Body of pancreas (tissue), 4 donors: Measurements from ENCODE around the gene RAPH1. TPM values are rescaled to one million over a fixed set of nuclear protein-coding genes. Genes with fewer than 3 reads are reported as not detected.

ENCODE experiments used
- ATAC-seq: fragments of 150-250 bp; one replicate; pipeline ENCODE4 v1.9.1; 2016
- DNase-seq, 4 donors: peaks; one replicate each; pipeline ENCODE4 v3.0.0-alpha.2; 2019
- H3K27ac ChIP-seq, 4 donors: fragments of 200-600 bp; sonication (generic); 1 replicate in 3 of 4; 2 replicates in 1 of 4; pipeline versions ENCODE4 v1.5.1 to v1.6.1; 2016 to 2019; ENCODE audit warnings: mild to moderate bottlenecking in 1 of 4, mixed read lengths in 1 of 4, moderate library complexity in 1 of 4
- H3K27me3 ChIP-seq, 2 donors: fragments of 200-600 bp; sonication (generic); one replicate each; pipeline ENCODE4 v1.6.0; 2016; ENCODE audit warnings: mild to moderate bottlenecking in 1 of 2
- H3K36me3 ChIP-seq, 2 donors: fragments of 200-600 bp; sonication (generic); replicated peaks in 1 of 2; 2 replicates each; pipeline ENCODE4 v1.5.1; 2016; ENCODE audit warnings: low read depth in 2 of 2; ENCODE audit not compliant: insufficient read depth in 1 of 2
- H3K4me1 ChIP-seq: fragments of 200-600 bp; sonication (generic); one replicate; pipeline ENCODE4 v1.6.0; 2016
- H3K4me3 ChIP-seq, 2 donors: fragments of 200-600 bp; sonication (generic); 1 replicate in 1 of 2; 2 replicates in 1 of 2; pipeline ENCODE4 v1.5.1; 2016 to 2019
- H3K9me3 ChIP-seq, 3 donors: fragments of 200-600 bp; sonication (generic); 1 replicate in 2 of 3; 2 replicates in 1 of 3; pipeline ENCODE4 v1.5.1; 2016
- POLR2A ChIP-seq, 3 donors: fragments of 450-650 bp; IDR thresholded peaks; one replicate each; pipeline ENCODE4 v1.6.1; 2016; ENCODE audit warnings: antibody characterized with exemption in 3 of 3, mild to moderate bottlenecking in 2 of 3
- whole genome bisulfite sequencing, 2 donors: methylation state at CpG; one replicate each; pipeline ENCODE4 v1.1.5; 2017; 5-methylcytosine and 5-hydroxymethylcytosine counted together
- intact Hi-C: fragments of 100-400 bp; cut with DNase I; formaldehyde crosslinking; loops from one replicate; pipeline ENCODE4 v1.15.1; 2023
- total RNA-seq, 2 donors: library from RNA; depleted of rRNA; stranded (reverse); fragments of >200 nt; gene quantifications; one replicate each; pipeline ENCODE4 v1.1.0, GENCODE V29; 2016
- TF ChIP-seq, protein P1 (sequence below), 7 experiments: fragments of 450-650 bp in 4 of 7; fragments of 200-600 bp in 3 of 7; sonication (generic) in 3 of 7; IDR thresholded peaks; one replicate each; pipeline ENCODE4 v1.5.1; 2016 to 2019; ENCODE audit warnings: antibody characterized with exemption in 7 of 7

RAPH1 gene
- total RNA-seq, 2 donors from 2014 or later: 11.9 TPM

DNA sequence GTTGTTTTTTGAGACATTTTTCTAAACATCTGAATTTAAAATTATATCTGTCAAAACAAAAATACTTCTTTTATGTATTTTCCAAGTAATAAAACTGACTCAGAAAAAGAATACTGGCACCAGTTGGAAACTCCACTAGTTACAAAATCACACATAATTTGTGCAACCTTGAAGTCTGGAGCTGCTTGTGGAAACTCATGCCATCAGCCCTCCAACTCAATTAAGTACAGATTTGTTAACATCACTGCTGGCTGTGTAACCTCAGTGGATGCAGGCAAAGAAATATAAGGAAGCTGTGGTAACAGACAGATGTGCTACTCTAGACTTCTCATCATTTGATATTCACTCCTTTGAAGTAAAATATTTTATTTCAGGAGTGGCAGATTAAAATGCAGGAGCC, 30.0 kb upstream of the RAPH1 start:
- no peak for ATAC-seq
- no peak for TF ChIP-seq POLR2A (IDR thresholded peaks at IDR 0.05)
- TF ChIP-seq, protein P1, sequence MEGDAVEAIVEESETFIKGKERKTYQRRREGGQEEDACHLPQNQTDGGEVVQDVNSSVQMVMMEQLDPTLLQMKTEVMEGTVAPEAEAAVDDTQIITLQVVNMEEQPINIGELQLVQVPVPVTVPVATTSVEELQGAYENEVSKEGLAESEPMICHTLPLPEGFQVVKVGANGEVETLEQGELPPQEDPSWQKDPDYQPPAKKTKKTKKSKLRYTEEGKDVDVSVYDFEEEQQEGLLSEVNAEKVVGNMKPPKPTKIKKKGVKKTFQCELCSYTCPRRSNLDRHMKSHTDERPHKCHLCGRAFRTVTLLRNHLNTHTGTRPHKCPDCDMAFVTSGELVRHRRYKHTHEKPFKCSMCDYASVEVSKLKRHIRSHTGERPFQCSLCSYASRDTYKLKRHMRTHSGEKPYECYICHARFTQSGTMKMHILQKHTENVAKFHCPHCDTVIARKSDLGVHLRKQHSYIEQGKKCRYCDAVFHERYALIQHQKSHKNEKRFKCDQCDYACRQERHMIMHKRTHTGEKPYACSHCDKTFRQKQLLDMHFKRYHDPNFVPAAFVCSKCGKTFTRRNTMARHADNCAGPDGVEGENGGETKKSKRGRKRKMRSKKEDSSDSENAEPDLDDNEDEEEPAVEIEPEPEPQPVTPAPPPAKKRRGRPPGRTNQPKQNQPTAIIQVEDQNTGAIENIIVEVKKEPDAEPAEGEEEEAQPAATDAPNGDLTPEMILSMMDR (IDR thresholded peaks at IDR 0.05): no peak
- intact Hi-C loops: no loop called here
- no peak overlapping the region for H3K27ac ChIP-seq
- no peaks in the 10 kb centered on the region for H3K27me3 ChIP-seq
- no peaks in the 10 kb centered on the region for H3K4me1 ChIP-seq
- no peak for DNase-seq
- no peaks in the 10 kb centered on the region for H3K36me3 ChIP-seq
- H3K9me3 ChIP-seq: no peaks in the 10 kb centered on the region
- H3K4me3 ChIP-seq: no peak overlapping the region

DNA sequence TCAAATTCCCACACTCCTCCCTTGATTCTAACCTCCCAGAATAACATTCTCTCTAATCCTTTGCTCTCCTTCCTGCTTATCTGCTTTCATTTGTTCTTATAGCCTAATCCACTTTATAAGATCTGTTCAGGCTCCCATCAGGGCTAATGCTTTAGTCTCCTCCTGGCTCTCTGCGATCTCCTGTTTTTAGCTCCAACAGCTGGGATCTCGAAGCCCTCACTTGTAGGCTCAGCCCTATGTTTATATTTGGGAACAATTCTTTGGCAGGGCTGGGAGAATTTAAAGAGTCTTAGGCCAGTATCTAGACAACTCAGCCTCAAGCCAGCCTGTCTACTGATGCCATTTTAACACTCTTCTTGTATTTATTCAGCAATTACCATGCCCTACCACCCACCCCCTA, 27.2 kb upstream of the RAPH1 start:
- TF ChIP-seq, protein P1 (IDR thresholded peaks at IDR 0.05): no peak
- no peak for TF ChIP-seq POLR2A (IDR thresholded peaks at IDR 0.05)
- no peak overlapping the region for H3K4me3 ChIP-seq
- intact Hi-C loops: no loop called here
- H3K9me3 ChIP-seq: no peaks in the 10 kb centered on the region
- no peak overlapping the region for H3K27ac ChIP-seq
- DNase-seq (no peak), ATAC-seq (no peak)
- no peaks in the 10 kb centered on the region for H3K36me3 ChIP-seq
- 88 to 91% methylated on average over 2 of the region's 2 CpGs for WGBS, 2 donors
- no peaks in the 10 kb centered on the region for H3K4me1 ChIP-seq
- no peaks in the 10 kb centered on the region for H3K27me3 ChIP-seq

DNA sequence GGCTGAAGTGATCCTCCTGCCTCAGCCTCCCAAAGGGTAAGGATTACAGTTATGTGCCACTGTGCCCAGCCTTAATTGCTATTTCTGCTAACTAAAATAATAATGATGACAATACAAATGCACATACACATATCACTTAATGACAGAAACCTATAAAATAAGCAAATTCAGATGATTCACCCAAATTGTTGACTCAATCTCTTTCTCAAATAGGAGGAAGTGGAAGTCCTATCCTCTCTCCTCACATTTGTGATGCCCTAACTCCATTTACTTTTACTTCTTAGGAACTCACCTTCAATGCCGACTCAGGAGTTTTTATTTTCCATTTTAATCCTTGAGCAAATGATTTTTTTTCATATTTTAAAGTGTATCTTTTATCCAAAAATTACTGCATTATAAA, 24.5 kb upstream of the RAPH1 start:
- TF ChIP-seq POLR2A (IDR thresholded peaks at IDR 0.05): no peak
- TF ChIP-seq, protein P1 (IDR thresholded peaks at IDR 0.05): no peak
- H3K9me3 ChIP-seq: no peaks in the 10 kb centered on the region
- DNase-seq (no peak), ATAC-seq (no peak)
- H3K4me3 ChIP-seq: no peak overlapping the region
- no peak overlapping the region for H3K27ac ChIP-seq
- WGBS, 2 donors: 39 to 91% methylated on average over 1 of the region's 1 CpG
- H3K4me1 ChIP-seq: no peaks in the 10 kb centered on the region
- intact Hi-C loops: no loop called here
- no peaks in the 10 kb centered on the region for H3K36me3 ChIP-seq
- no peaks in the 10 kb centered on the region for H3K27me3 ChIP-seq

DNA sequence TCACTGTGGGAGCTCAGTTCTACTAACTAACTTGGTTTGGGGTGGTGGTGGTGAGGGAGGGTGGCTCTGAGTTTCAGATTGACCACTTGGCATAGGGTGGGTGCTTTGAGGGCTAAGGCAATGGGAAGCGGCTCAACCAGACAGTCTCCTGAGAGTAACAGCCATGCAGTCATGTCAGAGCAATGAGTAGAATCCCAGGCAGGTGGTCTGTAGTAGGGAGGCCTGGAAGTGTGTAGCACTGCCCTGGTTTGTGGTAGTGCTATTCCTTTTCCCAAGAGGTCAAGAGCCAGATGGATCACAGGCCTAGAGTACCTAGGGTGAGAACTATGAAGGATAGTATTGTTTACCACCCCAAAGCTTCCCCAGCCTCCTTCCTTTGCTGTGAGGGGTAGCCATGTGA, 18.7 kb upstream of the RAPH1 start:
- intact Hi-C loops: no loop called here
- no peaks in the 10 kb centered on the region for H3K27me3 ChIP-seq
- H3K27ac ChIP-seq: no peak overlapping the region
- WGBS, 2 donors: 100% methylated on average over 1 of the region's 1 CpG
- TF ChIP-seq POLR2A (IDR thresholded peaks at IDR 0.05): no peak
- TF ChIP-seq, protein P1 (IDR thresholded peaks at IDR 0.05): no peak
- no peaks in the 10 kb centered on the region for H3K36me3 ChIP-seq
- no peak for ATAC-seq
- H3K4me1 ChIP-seq: no peaks in the 10 kb centered on the region
- DNase-seq: no peak
- no peak overlapping the region for H3K4me3 ChIP-seq
- no peaks in the 10 kb centered on the region for H3K9me3 ChIP-seq

DNA sequence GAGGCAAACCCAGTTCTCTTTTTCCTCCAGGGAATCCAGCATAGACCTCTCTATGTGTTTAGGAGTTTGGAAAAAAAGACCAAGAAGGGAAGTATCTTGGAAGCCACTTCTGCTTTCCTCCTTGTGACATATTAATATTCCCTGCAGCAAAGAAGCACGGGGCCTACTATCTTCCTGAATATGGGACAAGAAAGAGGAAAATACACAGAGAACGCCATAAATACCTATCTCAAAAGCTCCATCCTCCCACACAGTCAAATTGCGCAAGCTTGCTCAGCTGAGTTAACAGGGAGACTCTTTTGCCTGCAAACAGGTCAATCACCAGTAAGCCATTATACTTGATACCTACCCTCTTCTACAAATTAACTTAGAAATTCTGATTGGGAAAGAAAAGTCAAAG, 16.7 kb upstream of the RAPH1 start:
- ATAC-seq (peak; percentile 67), DNase-seq (peak in 3 of 4 donors; percentile 13 to 36 (median 29))
- 40 to 42% methylated on average over 3 of the region's 3 CpGs for WGBS, 2 donors

More for the DNA sequence above, 16.7 kb upstream of the RAPH1 start:
- H3K9me3 ChIP-seq: no peaks in the 10 kb centered on the region
- H3K4me3 ChIP-seq: no peak overlapping the region
- TF ChIP-seq, protein P1 (IDR thresholded peaks at IDR 0.05): no peak
- no peak for TF ChIP-seq POLR2A (IDR thresholded peaks at IDR 0.05)
- H3K36me3 ChIP-seq: no peaks in the 10 kb centered on the region
- H3K4me1 ChIP-seq: no peaks in the 10 kb centered on the region
- intact Hi-C loops: no loop called here
- H3K27ac ChIP-seq: peak overlapping the region in 1 of 4 donors; percentile 1
- H3K27me3 ChIP-seq: no peaks in the 10 kb centered on the region
